H1 (cell line): ENCODE data around the gene PCNX1. TPM values are rescaled to one million over a fixed set of nuclear protein-coding genes. Genes with fewer than 3 reads are reported as not detected.

Source experiments
- CTCF ChIA-PET: fragments of 300-600 bp; sonication (Branson Sonifier 250); formaldehyde crosslinking; loops from one replicate; lab custom pipeline; 2021; ENCODE audit not compliant: partially characterized antibody; lab: Charles Lee
- POLR2A ChIA-PET: fragments of 300-600 bp; sonication (Branson Sonifier 250); formaldehyde crosslinking; loops from one replicate; lab custom pipeline; 2021; ENCODE audit warnings: inconsistent platforms; ENCODE audit not compliant: partially characterized antibody; lab: Charles Lee
- DNase-seq, 2 experiments: peaks; one replicate each; pipeline versions ENCODE4 v3.0.0 to v3.0.0-alpha.2; 2010 to 2022; ENCODE audit warnings: low spot score in 2 of 2, low read depth in 1 of 2, mixed read lengths in 1 of 2
- FAIRE-seq: peaks from 2 replicates; lab custom pipeline; 2011; peaks lifted over from hg19 to GRCh38; lab: Jason Lieb, UNC
- H2AFZ ChIP-seq: 2 replicates; pipeline ENCODE4 v1.8.1; 2012; ENCODE audit warnings: low read length, inconsistent platforms
- H2AK5ac ChIP-seq: 2 replicates; pipeline ENCODE4 v1.6.1; 2013; ENCODE audit warnings: low read depth, low read length
- H2BK120ac ChIP-seq: replicated peaks from 2 replicates; pipeline ENCODE3; 2013; ENCODE audit warnings: low read depth, low read length, inconsistent platforms
- H2BK12ac ChIP-seq: 2 replicates; pipeline ENCODE4 v1.6.1; 2013; ENCODE audit warnings: low read depth, low read length
- H2BK15ac ChIP-seq: 2 replicates; pipeline ENCODE4 v1.6.1; 2013; ENCODE audit warnings: low read length
- H2BK20ac ChIP-seq: 2 replicates; pipeline ENCODE4 v1.6.1; 2013; ENCODE audit warnings: low read length
- H2BK5ac ChIP-seq: 2 replicates; pipeline ENCODE4 v1.6.1; 2013; ENCODE audit warnings: low read depth, low read length
- H3K14ac ChIP-seq: 2 replicates; pipeline ENCODE4 v1.6.1; 2013; ENCODE audit warnings: inconsistent platforms; ENCODE audit not compliant: insufficient read length
- H3K18ac ChIP-seq: 2 replicates; pipeline ENCODE4 v1.6.1; 2013; ENCODE audit warnings: low read length; ENCODE audit errors: extremely low read depth
- H3K23ac ChIP-seq: 2 replicates; pipeline ENCODE4 v1.6.1; 2013; ENCODE audit warnings: inconsistent platforms; ENCODE audit not compliant: insufficient read length
- H3K23me2 ChIP-seq: 2 replicates; pipeline ENCODE4 v1.6.1; 2013; ENCODE audit warnings: low read depth, low read length
- H3K27ac ChIP-seq: 2 replicates; pipeline ENCODE4 v1.6.1; 2011; ENCODE audit warnings: low read depth, low read length, inconsistent platforms
- H3K27me3 ChIP-seq, 4 experiments: replicated peaks in 1 of 4; 1 replicate in 1 of 4; 2 replicates in 3 of 4; pipeline versions ENCODE4 v1.6.1 to v1.8.1; 2011 to 2013; ENCODE audit warnings: low read length in 3 of 4, mild to moderate bottlenecking in 3 of 4, inconsistent platforms in 2 of 4, mixed read lengths in 2 of 4, moderate library complexity in 1 of 4; ENCODE audit not compliant: control insufficient read depth in 3 of 4, insufficient read depth in 3 of 4; ENCODE audit errors: extremely low read depth in 1 of 4
- H3K36me3 ChIP-seq, 4 experiments: 2 replicates each; pipeline versions ENCODE4 v1.6.1 to v1.8.1; 2011 to 2013; ENCODE audit warnings: mild to moderate bottlenecking in 4 of 4, low read length in 3 of 4, moderate library complexity in 2 of 4, control low read depth in 1 of 4, inconsistent platforms in 1 of 4; ENCODE audit not compliant: insufficient read depth in 4 of 4, control insufficient read depth in 2 of 4
- H3K4ac ChIP-seq: replicated peaks from 2 replicates; pipeline ENCODE3; 2013; ENCODE audit warnings: low read length, low read depth, mixed read lengths, inconsistent platforms; ENCODE audit not compliant: insufficient read length
- H3K4me1 ChIP-seq, 4 experiments: replicated peaks in 1 of 4; 1 replicate in 1 of 4; 2 replicates in 3 of 4; pipeline versions ENCODE4 v1.6.1 to v1.8.1; 2011 to 2013; ENCODE audit warnings: low read length in 3 of 4, inconsistent platforms in 2 of 4, mixed read lengths in 1 of 4; ENCODE audit not compliant: insufficient read depth in 4 of 4, control insufficient read depth in 3 of 4
- H3K4me2 ChIP-seq, 2 experiments: 2 replicates each; pipeline versions ENCODE4 v1.6.1 to v1.8.1; 2011 to 2013; ENCODE audit warnings: low read depth in 2 of 2, low read length in 2 of 2, control low read depth in 1 of 2, inconsistent platforms in 1 of 2, mild to moderate bottlenecking in 1 of 2; ENCODE audit not compliant: insufficient read depth in 1 of 2
- H3K4me3 ChIP-seq, 4 experiments: fragments of 200-600, 300-600 bp in 1 of 4; sonication (generic), shearing (Covaris generic), sonication (Bioruptor Twin) in 1 of 4; 2 replicates each; pipeline versions ENCODE4 v1.5.1 to v1.8.1; 2011 to 2016; ENCODE audit warnings: low read length in 4 of 4, low read depth in 3 of 4, control low read depth in 2 of 4, inconsistent platforms in 2 of 4, mild to moderate bottlenecking in 2 of 4, mixed read lengths in 1 of 4, moderate library complexity in 1 of 4; ENCODE audit not compliant: insufficient read depth in 2 of 4; ENCODE audit errors: extremely low read depth in 1 of 4
- H3K56ac ChIP-seq: replicated peaks from 2 replicates; pipeline ENCODE3; 2013; ENCODE audit warnings: low read depth, mild to moderate bottlenecking, mixed read lengths, low read length, inconsistent platforms; ENCODE audit not compliant: insufficient read length
- H3K79me1 ChIP-seq: 2 replicates; pipeline ENCODE4 v1.6.1; 2013; ENCODE audit warnings: low read depth, low read length, control low read depth
- H3K79me2 ChIP-seq, 2 experiments: 2 replicates each; pipeline versions ENCODE4 v1.6.1 to v1.8.1; 2012 to 2013; ENCODE audit warnings: low read length in 2 of 2, mild to moderate bottlenecking in 2 of 2, inconsistent platforms in 1 of 2; ENCODE audit not compliant: insufficient read depth in 2 of 2, control insufficient read depth in 1 of 2
- H3K9ac ChIP-seq, 4 experiments: replicated peaks in 1 of 4; 1 replicate in 1 of 4; 2 replicates in 3 of 4; pipeline versions ENCODE4 v1.6.1 to v1.8.1; 2011 to 2013; ENCODE audit warnings: low read depth in 3 of 4, low read length in 3 of 4, control low read depth in 2 of 4, mild to moderate bottlenecking in 2 of 4, moderate library complexity in 2 of 4, inconsistent platforms in 1 of 4; ENCODE audit errors: extremely low read depth in 1 of 4
- H3K9me3 ChIP-seq, 2 experiments: 2 replicates each; pipeline versions ENCODE4 v1.6.1 to v1.8.1; 2012 to 2013; ENCODE audit warnings: mild to moderate bottlenecking in 2 of 2, moderate library complexity in 2 of 2, control low read depth in 1 of 2, inconsistent platforms in 1 of 2, low read depth in 1 of 2, low read length in 1 of 2, mixed read lengths in 1 of 2; ENCODE audit not compliant: insufficient read depth in 2 of 2
- H4K20me1 ChIP-seq, 2 experiments: replicated peaks in 1 of 2; 2 replicates each; pipeline versions ENCODE3 to v1.8.1; 2011 to 2013; ENCODE audit warnings: inconsistent platforms in 2 of 2, low read length in 2 of 2, mild to moderate bottlenecking in 1 of 2; ENCODE audit not compliant: insufficient read depth in 2 of 2, control insufficient read depth in 1 of 2
- H4K5ac ChIP-seq: 2 replicates; pipeline ENCODE4 v1.6.1; 2013; ENCODE audit warnings: low read length, low read depth, mixed read lengths, inconsistent platforms; ENCODE audit not compliant: insufficient read length
- H4K8ac ChIP-seq: 2 replicates; pipeline ENCODE4 v1.8.0; 2013; ENCODE audit warnings: mild to moderate bottlenecking, moderate library complexity, low read length, inconsistent platforms; ENCODE audit not compliant: insufficient read depth; ENCODE audit errors: extremely low read depth
- H4K91ac ChIP-seq: replicated peaks from 2 replicates; pipeline ENCODE3; 2013; ENCODE audit warnings: low read length, mixed read lengths, inconsistent platforms; ENCODE audit not compliant: insufficient read length
- WGBS, 2 experiments: shearing (Covaris generic) in 1 of 2; methylation state at CpG; one replicate each; pipeline versions ENCODE4 v1.1.6 to v1.1.7; 2013 to 2015; ENCODE audit warnings: low lambda C conversion rate in 2 of 2, mixed read lengths in 2 of 2, inconsistent platforms in 1 of 2, low coverage in 1 of 2, missing lambda C conversion rate in 1 of 2; ENCODE audit not compliant: insufficient replicate concordance in 2 of 2, insufficient coverage in 1 of 2, insufficient read length in 1 of 2; ENCODE audit errors: extremely low coverage in 1 of 2, missing lambda C conversion rate in 1 of 2; 5-methylcytosine and 5-hydroxymethylcytosine counted together
- polyA plus RNA-seq, 7 experiments: library from polyadenylated mRNA; depleted of rRNA in 3 of 7; stranded (reverse) in 5 of 7; unstranded in 2 of 7; fragments of >200 nt in 5 of 7; fragments of 200-250 nt in 2 of 7; gene quantifications; 1 replicate in 5 of 7; 2 replicates in 1 of 7; 4 replicates in 1 of 7; pipeline versions ENCODE4 v1.2.1 to v1.2.3, GENCODE V29; 2011 to 2013; ENCODE audit warnings: missing spikeins in 2 of 7, mixed read lengths in 2 of 7
- total RNA-seq: library from RNA; stranded (reverse); fragmentation: NEBNext Ultra II Directional; extraction: Animal tissue kit (Norgen Biotek cat#: 25700); gene quantifications from 2 replicates; pipeline ENCODE4 v1.2.1, GENCODE V29; 2021
- TF ChIP-seq, protein P1 (sequence below): IDR thresholded peaks from 2 replicates; pipeline ENCODE4 v1.6.1; 2011; ENCODE audit warnings: low read length, improper control_type of control experiment
- TF ChIP-seq, protein P2 (sequence below), 3 experiments: IDR thresholded peaks; 1 replicate in 2 of 3; 2 replicates in 1 of 3; pipeline versions ENCODE4 v1.5.1 to v1.6.1; 2011; ENCODE audit warnings: low read length in 3 of 3, mild to moderate bottlenecking in 3 of 3, inconsistent platforms in 2 of 3, low read depth in 1 of 3, moderate library complexity in 1 of 3; ENCODE audit not compliant: insufficient read depth in 1 of 3; ENCODE audit errors: control extremely low read depth in 1 of 3

Gene PCNX1
- total and polyA plus RNA-seq, 2 of the 8 experiments (the other 6 are each of a cell fraction or from before 2014, with no cell fraction given), result 37.7 to 53.2 TPM

DNA sequence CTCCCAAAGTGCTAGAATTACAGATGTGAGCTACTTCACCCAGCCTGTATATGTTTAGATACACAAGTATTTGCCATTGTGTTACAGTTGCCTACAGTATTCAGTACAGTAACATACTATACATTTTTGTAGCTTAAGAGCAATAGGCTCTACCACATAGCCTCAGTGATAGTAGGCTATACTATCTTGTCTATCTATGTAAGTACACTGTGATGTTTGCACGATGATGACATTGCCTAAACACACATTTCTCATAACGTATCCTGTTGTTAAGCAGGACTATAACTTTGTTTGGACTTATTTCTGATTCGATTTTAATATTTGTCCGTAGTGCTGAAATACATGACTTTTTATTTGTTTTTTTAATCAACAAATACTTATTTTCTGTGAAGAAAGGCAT, 129.2 kb downstream of the PCNX1 start:
- H4K20me1 ChIP-seq, result no peaks in the 10 kb centered on the region
- POLR2A ChIA-PET, result no interaction called here
- H2BK15ac ChIP-seq, result no peak overlapping the region
- H2BK20ac ChIP-seq, result no peak overlapping the region
- H3K4me3 ChIP-seq, result no peak overlapping the region
- H3K18ac ChIP-seq, result no peak overlapping the region
- H2BK5ac ChIP-seq, result no peak overlapping the region
- no peak for FAIRE-seq
- no peak overlapping the region for H4K91ac ChIP-seq
- no peaks in the 10 kb centered on the region for H3K27me3 ChIP-seq
- TF ChIP-seq, protein P1, sequence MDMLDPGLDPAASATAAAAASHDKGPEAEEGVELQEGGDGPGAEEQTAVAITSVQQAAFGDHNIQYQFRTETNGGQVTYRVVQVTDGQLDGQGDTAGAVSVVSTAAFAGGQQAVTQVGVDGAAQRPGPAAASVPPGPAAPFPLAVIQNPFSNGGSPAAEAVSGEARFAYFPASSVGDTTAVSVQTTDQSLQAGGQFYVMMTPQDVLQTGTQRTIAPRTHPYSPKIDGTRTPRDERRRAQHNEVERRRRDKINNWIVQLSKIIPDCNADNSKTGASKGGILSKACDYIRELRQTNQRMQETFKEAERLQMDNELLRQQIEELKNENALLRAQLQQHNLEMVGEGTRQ, result no peak
- TF ChIP-seq, protein P2, sequence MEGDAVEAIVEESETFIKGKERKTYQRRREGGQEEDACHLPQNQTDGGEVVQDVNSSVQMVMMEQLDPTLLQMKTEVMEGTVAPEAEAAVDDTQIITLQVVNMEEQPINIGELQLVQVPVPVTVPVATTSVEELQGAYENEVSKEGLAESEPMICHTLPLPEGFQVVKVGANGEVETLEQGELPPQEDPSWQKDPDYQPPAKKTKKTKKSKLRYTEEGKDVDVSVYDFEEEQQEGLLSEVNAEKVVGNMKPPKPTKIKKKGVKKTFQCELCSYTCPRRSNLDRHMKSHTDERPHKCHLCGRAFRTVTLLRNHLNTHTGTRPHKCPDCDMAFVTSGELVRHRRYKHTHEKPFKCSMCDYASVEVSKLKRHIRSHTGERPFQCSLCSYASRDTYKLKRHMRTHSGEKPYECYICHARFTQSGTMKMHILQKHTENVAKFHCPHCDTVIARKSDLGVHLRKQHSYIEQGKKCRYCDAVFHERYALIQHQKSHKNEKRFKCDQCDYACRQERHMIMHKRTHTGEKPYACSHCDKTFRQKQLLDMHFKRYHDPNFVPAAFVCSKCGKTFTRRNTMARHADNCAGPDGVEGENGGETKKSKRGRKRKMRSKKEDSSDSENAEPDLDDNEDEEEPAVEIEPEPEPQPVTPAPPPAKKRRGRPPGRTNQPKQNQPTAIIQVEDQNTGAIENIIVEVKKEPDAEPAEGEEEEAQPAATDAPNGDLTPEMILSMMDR (IDR thresholded peaks at IDR 0.05; ENCODE audit: control extremely low read depth in 1 of 3, insufficient read depth in 1 of 3, low read depth in 1 of 3, low read length in 3 of 3), result no peak
- TF ChIP-seq, all 59 proteins: peak for 0
- H3K23ac ChIP-seq, result no peak overlapping the region
- H3K79me1 ChIP-seq, result no peaks in the 10 kb centered on the region
- CTCF ChIA-PET, result no interaction called here
- no peak overlapping the region for H4K5ac ChIP-seq
- whole genome bisulfite sequencing, 2 experiments, result 91% methylated on average over 4 of the region's 4 CpGs; no CpG with 5 or more reads in 1 of the 2 experiments
- no peak overlapping the region for H3K14ac ChIP-seq
- H3K4ac ChIP-seq, result no peak overlapping the region
- H3K56ac ChIP-seq, result no peak overlapping the region
- no peaks in the 10 kb centered on the region for H3K9me3 ChIP-seq
- H2AFZ ChIP-seq, result no peak overlapping the region
- H3K36me3 ChIP-seq, result peaks cover 5 to 43% (median 24%) of the 10 kb centered on the region in 4 experiments
- H2AK5ac ChIP-seq, result no peak overlapping the region
- no peak overlapping the region for H3K4me2 ChIP-seq
- DNase-seq, result no peak
- H3K27ac ChIP-seq, result no peak overlapping the region
- H3K9ac ChIP-seq, result no peak overlapping the region
- H3K79me2 ChIP-seq, result no peaks in the 10 kb centered on the region; a peak in 1 of 4 replicates
- H4K8ac ChIP-seq, result no peak overlapping the region
- H3K4me1 ChIP-seq, result no peaks in the 10 kb centered on the region
- no peaks in the 10 kb centered on the region for H3K23me2 ChIP-seq
- no peak overlapping the region for H2BK120ac ChIP-seq
- no peak overlapping the region for H2BK12ac ChIP-seq
